ENCODE results near the gene SYTL3.

Gene SYTL3

DNA sequence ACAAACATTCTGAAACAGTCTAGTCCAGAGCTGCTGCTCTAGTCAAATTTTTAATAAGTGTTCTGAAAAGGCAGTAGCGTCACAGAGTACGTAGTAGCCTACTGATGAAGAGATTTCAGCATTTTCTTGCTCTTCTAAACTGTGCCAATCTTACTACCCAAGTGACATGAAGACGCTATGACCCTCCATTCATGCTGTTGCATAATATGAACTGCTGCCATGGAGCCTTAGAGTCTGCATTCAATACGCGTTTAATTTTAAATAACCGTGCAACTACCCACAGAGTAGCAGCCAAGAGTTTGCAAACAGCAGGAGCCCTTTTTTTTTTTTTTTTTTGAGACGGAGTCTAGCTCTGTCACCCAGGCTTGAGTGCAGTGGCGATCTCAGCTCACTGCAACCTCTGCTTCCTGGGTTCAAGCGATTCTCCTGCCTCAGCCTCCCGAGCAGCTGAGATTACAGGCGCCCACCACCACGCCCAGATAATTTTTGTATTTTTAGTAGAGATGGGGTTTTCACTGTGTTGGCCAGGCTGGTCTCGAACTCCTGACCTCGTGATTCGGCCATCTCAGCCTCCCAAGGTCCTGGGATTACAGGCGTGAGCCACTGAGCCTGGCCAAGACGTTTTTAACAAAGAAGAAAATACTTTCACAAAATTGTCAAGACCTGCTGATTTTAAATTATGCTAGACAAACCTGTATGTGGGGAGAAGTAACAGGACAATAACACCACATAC is 125.0 kb downstream of the SYTL3 start:
- H3K4me2 ChIP-seq (ENCODE audit: low read length), result no peak overlapping the region
- H3K9ac ChIP-seq (ENCODE audit: low read length), result no peak overlapping the region
- TF ChIP-seq EZH2 (IDR thresholded peaks at IDR 0.05; ENCODE audit: borderline replicate concordance, low read length), result no peak
- TF ChIP-seq, protein P1, sequence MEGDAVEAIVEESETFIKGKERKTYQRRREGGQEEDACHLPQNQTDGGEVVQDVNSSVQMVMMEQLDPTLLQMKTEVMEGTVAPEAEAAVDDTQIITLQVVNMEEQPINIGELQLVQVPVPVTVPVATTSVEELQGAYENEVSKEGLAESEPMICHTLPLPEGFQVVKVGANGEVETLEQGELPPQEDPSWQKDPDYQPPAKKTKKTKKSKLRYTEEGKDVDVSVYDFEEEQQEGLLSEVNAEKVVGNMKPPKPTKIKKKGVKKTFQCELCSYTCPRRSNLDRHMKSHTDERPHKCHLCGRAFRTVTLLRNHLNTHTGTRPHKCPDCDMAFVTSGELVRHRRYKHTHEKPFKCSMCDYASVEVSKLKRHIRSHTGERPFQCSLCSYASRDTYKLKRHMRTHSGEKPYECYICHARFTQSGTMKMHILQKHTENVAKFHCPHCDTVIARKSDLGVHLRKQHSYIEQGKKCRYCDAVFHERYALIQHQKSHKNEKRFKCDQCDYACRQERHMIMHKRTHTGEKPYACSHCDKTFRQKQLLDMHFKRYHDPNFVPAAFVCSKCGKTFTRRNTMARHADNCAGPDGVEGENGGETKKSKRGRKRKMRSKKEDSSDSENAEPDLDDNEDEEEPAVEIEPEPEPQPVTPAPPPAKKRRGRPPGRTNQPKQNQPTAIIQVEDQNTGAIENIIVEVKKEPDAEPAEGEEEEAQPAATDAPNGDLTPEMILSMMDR (IDR thresholded peaks at IDR 0.05; ENCODE audit: low read length), result no peak
- no peak overlapping the region for H3K27ac ChIP-seq (ENCODE audit: low read depth, low read length, poor library complexity, severe bottlenecking)
- no peaks in the 10 kb centered on the region for H3K27me3 ChIP-seq (ENCODE audit: insufficient read depth, low read length)
- 0 out of 2 replicates have a peak, but pooled peaks cover 3% of the 10 kb centered on the region for H4K20me1 ChIP-seq (ENCODE audit: insufficient read depth, low read length)
- H3K79me2 ChIP-seq (ENCODE audit: insufficient read depth, low read length), result no peaks in the 10 kb centered on the region
- no peaks in the 10 kb centered on the region for H3K4me1 ChIP-seq (ENCODE audit: insufficient read depth, low read length, severe bottlenecking)
- no peaks in the 10 kb centered on the region for H3F3A ChIP-seq (ENCODE audit: insufficient read depth, low read length)
- H3K4me3 ChIP-seq (ENCODE audit: low read depth, low read length, poor library complexity, severe bottlenecking), result no peak overlapping the region
- H3K9me2 ChIP-seq (ENCODE audit: low read depth, low read length), result no peaks in the 10 kb centered on the region
- H3K36me3 ChIP-seq (ENCODE audit: insufficient read depth, low read length), result peaks cover 99% of the 10 kb centered on the region
- no peaks in the 10 kb centered on the region for H3K9me3 ChIP-seq (ENCODE audit: low read length)
- H2AFZ ChIP-seq (ENCODE audit: low read length), result no peak overlapping the region

DNA sequence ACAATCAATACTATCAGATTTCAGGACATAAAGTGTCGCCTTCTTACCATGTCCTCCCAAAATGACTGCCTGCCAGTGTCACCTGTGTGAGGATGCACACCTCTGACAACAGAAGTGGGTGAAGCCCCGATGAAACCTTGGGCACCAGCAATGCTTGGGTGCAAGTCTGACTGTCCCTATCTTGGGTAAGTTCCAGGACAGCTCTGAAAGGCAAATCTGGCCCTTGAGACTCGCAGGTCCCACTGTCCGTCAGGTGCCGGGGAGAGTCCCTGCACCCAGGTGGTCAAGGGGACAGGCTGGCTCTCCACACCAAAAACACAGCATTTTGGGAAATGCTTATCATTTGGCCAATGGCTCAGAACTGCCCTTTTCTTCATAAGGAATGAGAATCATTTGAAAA is 126.0 kb downstream of the SYTL3 start:
- H3K36me3 ChIP-seq (ENCODE audit: insufficient read depth, low read length), result peaks cover 99% of the 10 kb centered on the region
- no peaks in the 10 kb centered on the region for H3K79me2 ChIP-seq (ENCODE audit: insufficient read depth, low read length)

DNA sequence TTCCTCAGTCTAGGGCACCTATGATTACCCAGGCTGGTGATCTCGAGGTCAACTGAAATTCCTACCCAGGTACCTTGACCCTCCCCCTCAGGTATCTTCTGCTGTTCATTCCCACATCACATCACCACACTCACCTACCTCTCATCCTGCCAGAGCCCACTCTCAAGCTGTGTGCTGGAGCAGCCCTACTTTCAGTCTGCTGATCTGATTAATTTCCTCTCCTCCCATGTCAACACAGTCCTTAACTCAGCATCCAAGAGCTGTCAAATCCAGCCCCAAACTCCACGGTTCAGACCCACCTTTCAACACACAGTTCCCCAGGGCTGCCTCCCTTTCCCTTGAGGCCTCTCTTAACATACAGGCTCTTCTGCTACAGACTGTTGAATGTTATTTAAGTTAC is 126.9 kb downstream of the SYTL3 start:
- H3K27me3 ChIP-seq (ENCODE audit: insufficient read depth, low read length), result no peaks in the 10 kb centered on the region
- no peak overlapping the region for H3K27ac ChIP-seq (ENCODE audit: low read depth, low read length, poor library complexity, severe bottlenecking)
- H3K4me2 ChIP-seq (ENCODE audit: low read length), result no peak overlapping the region
- H3K9ac ChIP-seq (ENCODE audit: low read length), result no peak overlapping the region
- 0 out of 2 replicates have a peak, but pooled peaks cover 3% of the 10 kb centered on the region for H4K20me1 ChIP-seq (ENCODE audit: insufficient read depth, low read length)
- H3K36me3 ChIP-seq (ENCODE audit: insufficient read depth, low read length), result peaks cover 99% of the 10 kb centered on the region
- H2AFZ ChIP-seq (ENCODE audit: low read length), result no peak overlapping the region
- no peaks in the 10 kb centered on the region for H3K9me2 ChIP-seq (ENCODE audit: low read depth, low read length)
- TF ChIP-seq EZH2 (IDR thresholded peaks at IDR 0.05; ENCODE audit: borderline replicate concordance, low read length), result no peak
- TF ChIP-seq, protein P1 (IDR thresholded peaks at IDR 0.05; ENCODE audit: low read length), result no peak
- H3K9me3 ChIP-seq (ENCODE audit: low read length), result no peaks in the 10 kb centered on the region
- no peaks in the 10 kb centered on the region for H3K79me2 ChIP-seq (ENCODE audit: insufficient read depth, low read length)
- no peaks in the 10 kb centered on the region for H3K4me1 ChIP-seq (ENCODE audit: insufficient read depth, low read length, severe bottlenecking)
- no peaks in the 10 kb centered on the region for H3F3A ChIP-seq (ENCODE audit: insufficient read depth, low read length)
- H3K4me3 ChIP-seq (ENCODE audit: low read depth, low read length, poor library complexity, severe bottlenecking), result no peak overlapping the region

More for the DNA sequence above, 126.0 kb downstream of the SYTL3 start:
- no peaks in the 10 kb centered on the region for H3K27me3 ChIP-seq (ENCODE audit: insufficient read depth, low read length)
- no peak overlapping the region for H3K4me3 ChIP-seq (ENCODE audit: low read depth, low read length, poor library complexity, severe bottlenecking)
- no peaks in the 10 kb centered on the region for H3K9me3 ChIP-seq (ENCODE audit: low read length)
- no peaks in the 10 kb centered on the region for H3K9me2 ChIP-seq (ENCODE audit: low read depth, low read length)
- no peak overlapping the region for H3K4me2 ChIP-seq (ENCODE audit: low read length)
- no peaks in the 10 kb centered on the region for H3K4me1 ChIP-seq (ENCODE audit: insufficient read depth, low read length, severe bottlenecking)
- 0 out of 2 replicates have a peak, but pooled peaks cover 3% of the 10 kb centered on the region for H4K20me1 ChIP-seq (ENCODE audit: insufficient read depth, low read length)
- no peak for TF ChIP-seq EZH2 (IDR thresholded peaks at IDR 0.05; ENCODE audit: borderline replicate concordance, low read length)
- TF ChIP-seq, protein P1 (IDR thresholded peaks at IDR 0.05; ENCODE audit: low read length), result no peak
- H2AFZ ChIP-seq (ENCODE audit: low read length), result no peak overlapping the region
- no peak overlapping the region for H3K9ac ChIP-seq (ENCODE audit: low read length)
- no peak overlapping the region for H3K27ac ChIP-seq (ENCODE audit: low read depth, low read length, poor library complexity, severe bottlenecking)
- H3F3A ChIP-seq (ENCODE audit: insufficient read depth, low read length), result no peaks in the 10 kb centered on the region
